Measurements from ENCODE around the gene TMEM245.
"Not testable (repeated sequence)": the region's sequence is repeated elsewhere in the genome, so short reads cannot be mapped to it uniquely, and the experiment has no call there.

The TMEM245 gene

DNA sequence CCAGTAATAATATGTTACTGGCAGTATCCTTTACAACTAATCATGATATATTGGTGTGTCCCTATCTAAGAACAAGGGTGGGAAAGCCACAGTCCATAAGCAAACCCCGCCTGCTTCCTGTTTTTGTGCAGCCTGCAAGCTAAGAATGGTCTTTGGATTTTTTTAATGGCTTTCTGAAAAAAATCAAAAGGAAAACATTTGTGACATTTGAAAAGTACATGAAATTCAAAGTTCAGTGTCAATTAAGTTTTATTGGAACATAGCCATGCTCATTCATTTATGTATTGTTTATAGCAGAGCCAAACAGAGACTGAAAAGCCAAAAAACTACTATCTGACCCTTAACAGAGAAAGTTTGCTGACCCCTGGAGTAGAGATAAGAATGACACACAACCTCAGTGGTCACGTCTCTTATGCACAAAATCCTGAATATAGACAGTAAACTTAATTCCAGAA is 12.8 kb upstream of the TMEM245 start:
- DNase-seq = no peak

- DNase-seq = no peak
These were observed 9.9 kb upstream of the TMEM245 start for GRCh38 chr9:109129470-109130197.

DNA sequence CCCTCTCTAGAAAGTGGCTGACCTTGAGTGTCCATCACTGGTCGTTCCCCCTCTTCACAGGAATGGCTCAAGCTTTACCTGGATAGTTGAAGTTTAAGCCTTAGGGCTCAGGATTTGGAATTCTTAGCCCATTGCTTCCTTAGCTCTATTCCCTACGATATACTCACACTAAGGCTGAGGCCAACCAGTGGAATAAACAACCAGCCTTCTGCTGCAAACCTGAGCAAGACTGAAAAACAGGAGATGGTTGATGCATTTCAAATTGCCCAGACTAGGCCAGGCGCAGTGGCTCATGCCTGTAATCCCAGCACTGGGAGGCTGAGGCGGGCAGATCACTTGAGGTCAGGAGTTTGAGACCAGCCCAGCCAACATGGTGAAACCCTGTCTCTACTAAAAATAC is 6.9 kb upstream of the TMEM245 start:
- not testable (repeated sequence) for DNase-seq

- DNase-seq = no peak
These were observed 4.4 kb upstream of the TMEM245 start for GRCh38 chr9:109124121-109124520.

DNA sequence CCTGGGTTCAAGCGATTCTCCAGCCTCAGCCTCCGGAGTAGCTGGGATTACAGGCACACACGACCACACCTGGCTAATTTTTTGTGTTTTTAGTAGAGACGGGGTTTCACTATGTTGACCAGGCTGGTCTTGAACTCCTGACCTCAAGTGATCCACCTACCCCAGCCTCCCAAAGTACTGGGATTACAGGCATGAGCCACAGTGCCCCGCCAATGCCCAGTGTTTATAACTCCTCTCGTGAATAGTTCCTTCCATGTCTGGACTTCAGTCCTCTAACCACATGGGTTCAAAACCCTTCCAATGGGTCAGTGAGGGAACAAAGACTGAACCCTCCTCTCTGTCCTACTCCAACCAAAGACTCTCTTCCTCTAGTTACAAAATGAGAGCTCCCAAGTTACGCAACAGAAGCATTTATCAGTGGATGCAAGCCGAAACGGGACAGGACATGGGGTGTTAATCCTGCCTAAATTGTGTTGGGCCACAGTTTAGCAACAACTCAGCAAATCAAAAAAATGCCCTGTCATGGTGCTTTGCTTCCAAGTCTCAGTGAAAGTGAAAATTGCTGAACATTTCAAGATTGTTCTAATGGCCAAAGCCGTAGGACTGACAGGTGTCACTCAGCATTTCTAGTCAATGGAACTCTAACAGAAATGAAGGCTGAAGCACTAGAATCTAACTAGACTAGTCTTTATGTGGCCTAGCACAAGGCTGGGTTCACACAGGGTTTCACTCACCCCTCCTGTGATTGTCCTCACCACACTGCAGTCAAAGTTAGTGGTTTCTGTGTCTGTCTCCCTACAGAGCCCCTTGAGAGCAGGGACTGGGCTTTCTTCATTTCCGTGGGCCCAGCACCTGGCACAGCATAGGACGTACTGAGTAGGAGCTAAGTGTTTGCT is 3.2 kb upstream of the TMEM245 start:
- no peak for DNase-seq

DNA sequence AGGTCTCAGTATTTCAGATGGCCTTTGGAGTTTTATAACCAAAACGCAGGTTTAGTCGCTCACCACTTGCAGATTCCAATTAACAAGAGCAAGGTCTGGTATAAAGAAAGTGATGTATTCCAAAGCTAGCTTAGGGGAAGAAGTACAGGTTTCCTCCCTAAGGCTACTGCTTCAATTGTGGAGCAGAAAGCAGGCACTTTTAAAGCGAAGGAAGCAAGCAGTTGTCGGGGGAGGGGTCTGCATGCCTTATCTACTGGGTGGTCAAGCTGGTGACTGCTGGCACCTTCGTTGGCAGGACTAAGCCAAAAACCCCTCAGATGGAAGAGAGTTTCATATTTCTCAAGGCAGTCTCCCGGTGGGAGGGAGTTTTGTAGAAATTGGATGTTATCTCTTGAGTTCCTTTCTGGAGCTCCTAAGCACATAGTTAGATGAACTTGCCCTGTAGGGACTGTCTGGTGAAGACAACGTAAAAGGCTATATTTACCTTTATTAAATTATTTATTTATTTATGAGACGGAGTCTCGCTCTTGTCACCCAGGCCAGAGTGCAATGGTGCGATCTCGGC is 1.6 kb upstream of the TMEM245 start:
- DNase-seq = no peak

GRCh38 chr9:109120204-109120789 is 550 bp upstream of the TMEM245 start:
- no peak for DNase-seq

GRCh38 chr9:109118808-109119438 is 824 bp downstream of the TMEM245 start:
- no peak for DNase-seq

GRCh38 chr9:109117856-109118807 is 1.6 kb downstream of the TMEM245 start:
- no peak for DNase-seq

GRCh38 chr9:109115931-109116526 is 3.7 kb downstream of the TMEM245 start:
- no peak for DNase-seq

GRCh38 chr9:109114670-109115069 is 5.1 kb downstream of the TMEM245 start:
- no peak for DNase-seq

DNA sequence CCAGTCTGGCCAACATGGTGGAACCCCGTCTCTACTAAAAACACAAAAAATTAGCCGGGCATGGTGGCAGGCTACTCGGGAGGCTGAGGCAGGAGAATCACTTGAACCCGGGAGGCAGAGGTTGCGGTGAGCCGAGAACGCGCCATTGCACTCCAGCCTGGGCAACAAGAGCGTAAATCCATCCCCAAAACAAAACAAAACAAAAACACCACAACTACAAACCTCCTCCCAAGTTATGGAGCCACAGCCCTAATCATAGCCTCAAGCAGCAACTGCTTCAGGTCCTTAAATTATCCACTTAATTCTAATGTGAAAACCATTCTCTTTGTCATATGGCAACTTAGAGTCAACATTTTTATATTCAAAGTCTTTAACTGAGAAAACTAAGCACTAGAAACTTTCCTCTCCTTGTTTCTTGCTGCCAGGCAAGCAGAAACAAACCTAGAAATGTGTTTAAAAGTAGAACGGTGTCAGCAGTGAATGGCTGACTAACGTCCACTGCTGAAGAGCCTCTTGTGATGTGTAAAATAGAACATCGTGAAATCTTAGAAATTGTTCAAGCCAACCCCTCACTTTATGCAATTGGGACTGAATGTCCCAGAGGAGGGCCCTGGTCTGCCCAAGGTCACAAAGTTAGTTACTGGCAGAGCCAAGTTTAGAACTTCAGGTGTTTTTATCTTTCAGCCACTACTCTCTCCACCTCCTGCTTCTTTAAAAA is 5.7 kb downstream of the TMEM245 start:
- DNase-seq = no peak

DNA sequence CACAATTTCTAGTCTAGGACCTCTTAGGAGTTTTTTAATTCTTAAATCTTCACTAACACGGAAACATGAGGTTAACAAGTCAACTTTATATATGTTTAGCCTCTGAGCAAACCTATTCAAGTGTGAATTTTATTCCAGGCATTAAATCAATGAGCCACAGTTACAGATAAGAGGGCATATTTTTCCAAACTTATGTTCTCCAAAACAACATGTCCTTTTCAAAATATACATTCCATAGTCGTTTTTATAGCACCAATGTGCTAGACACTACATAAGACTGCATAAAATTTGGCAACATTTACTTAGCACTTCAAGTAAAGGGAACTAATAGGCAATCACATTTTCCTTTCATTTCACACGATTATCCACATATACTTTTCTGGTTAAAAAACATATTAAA is 6.5 kb downstream of the TMEM245 start:
- DNase-seq = no peak

GRCh38 chr9:109110329-109111021 is 9.3 kb downstream of the TMEM245 start:
- DNase-seq = no peak

DNA sequence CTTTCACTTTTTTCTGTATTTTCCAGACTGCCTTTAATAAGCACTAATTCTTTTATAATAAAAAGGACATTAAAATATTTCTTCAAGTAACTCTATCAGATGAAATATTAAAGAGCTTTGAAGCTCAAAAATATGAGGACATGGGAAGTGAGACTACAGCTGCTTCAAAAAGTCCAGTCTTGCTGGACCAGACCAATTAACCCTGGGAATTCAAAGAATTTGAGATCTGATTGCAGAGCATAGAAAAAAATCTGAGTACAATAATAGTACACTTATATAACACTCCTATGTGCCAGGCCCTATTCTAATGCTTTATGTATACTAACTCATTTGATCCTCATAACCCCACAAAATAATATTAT is 9.8 kb downstream of the TMEM245 start:
- no peak for DNase-seq

DNA sequence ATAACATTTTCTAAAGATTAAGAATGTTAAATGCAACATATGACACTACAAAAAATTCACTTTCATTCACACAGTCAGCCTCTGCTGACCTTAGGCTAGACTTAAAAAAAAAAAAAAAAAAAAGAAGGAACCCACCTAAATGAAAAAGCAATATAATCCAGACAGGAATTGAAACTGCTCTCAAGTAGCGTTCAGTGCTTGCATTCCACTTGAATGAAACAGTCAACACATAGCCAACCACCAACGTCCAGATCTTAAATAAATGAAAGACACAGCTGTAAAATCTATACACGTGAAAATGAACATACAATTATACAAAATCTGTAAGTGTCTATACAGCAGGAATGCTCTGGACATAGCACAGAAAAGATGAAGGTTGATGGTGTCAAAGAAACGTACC is 11.4 kb downstream of the TMEM245 start:
- no peak for DNase-seq

GRCh38 chr9:109107402-109108240 is 12.1 kb downstream of the TMEM245 start:
- DNase-seq = no peak

DNA sequence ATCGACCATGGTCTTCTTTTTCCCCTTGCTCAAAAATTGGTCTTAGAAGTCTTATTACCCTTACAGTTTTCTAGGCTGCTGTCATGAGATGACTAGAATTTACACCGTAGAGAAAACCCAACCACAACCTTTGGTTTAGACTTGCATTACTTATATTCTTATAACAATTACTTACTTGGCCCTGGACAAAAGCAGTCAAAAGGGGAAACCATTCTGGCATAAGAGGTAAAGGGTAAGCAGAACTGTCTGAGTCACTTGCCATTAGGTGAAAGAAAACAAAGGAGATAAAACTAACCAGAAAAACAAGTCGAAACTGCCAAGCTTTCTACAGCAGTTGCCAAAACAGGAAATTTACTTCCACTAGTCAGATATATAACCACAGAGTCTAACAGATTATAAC is 17.9 kb downstream of the TMEM245 start:
- DNase-seq = no peak

DNA sequence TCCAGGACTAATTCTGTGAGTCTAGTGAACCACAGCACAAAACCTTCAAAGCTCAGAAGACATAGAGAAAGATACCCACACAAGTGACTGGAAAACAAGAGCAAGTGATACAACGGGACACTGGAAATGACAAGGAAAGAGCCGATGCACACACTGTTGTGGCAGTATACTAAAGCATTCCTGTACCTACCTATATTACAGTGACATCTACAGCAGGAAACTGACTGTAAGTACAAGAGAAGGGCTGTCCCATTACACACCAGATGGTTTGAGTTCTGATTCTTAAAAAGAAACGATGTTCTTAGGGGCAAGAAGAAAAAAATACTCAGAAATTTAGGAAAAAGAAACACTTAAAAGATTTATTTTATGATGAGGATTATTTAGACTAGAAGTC is 18.5 kb downstream of the TMEM245 start:
- DNase-seq = no peak

Measured in SHP77 treated with DMSO at 0.1 percent for 48 hours (cell line).